ENCODE measurements around the gene USP9Y.

DNA sequence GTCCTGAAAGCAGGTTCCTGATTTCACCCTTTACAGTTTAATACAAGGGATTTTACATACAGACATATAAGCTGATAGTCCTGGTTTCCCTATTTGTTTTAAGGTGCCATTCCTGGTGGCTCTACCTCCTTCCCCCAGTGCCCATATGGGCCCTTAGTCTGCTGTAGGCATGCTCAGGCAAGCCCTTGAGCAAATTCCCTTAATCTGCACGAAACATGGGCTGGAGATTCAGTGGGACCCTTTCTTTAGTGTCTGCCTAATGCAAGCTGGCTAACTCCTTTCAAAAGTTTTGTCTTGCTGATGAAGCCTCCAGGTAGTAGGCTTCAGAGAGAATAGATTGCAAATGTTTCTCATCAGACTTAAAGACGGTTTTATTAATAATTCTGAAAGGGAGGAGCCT is 22.9 kb upstream of the USP9Y start:
- TF ChIP-seq, protein P1, sequence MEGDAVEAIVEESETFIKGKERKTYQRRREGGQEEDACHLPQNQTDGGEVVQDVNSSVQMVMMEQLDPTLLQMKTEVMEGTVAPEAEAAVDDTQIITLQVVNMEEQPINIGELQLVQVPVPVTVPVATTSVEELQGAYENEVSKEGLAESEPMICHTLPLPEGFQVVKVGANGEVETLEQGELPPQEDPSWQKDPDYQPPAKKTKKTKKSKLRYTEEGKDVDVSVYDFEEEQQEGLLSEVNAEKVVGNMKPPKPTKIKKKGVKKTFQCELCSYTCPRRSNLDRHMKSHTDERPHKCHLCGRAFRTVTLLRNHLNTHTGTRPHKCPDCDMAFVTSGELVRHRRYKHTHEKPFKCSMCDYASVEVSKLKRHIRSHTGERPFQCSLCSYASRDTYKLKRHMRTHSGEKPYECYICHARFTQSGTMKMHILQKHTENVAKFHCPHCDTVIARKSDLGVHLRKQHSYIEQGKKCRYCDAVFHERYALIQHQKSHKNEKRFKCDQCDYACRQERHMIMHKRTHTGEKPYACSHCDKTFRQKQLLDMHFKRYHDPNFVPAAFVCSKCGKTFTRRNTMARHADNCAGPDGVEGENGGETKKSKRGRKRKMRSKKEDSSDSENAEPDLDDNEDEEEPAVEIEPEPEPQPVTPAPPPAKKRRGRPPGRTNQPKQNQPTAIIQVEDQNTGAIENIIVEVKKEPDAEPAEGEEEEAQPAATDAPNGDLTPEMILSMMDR (IDR thresholded peaks at IDR 0.05): no peak
- no peak for TF ChIP-seq POLR2A (IDR thresholded peaks at IDR 0.05)

Data from right lobe of liver (tissue), 4 donors.